Measurements from ENCODE around the gene C6orf58. TPM values are rescaled to one million over a fixed set of nuclear protein-coding genes. Genes with fewer than 3 reads are reported as not detected.

Gene C6orf58
- total RNA-seq, 1 experiment from 2014 or later = not detected

DNA sequence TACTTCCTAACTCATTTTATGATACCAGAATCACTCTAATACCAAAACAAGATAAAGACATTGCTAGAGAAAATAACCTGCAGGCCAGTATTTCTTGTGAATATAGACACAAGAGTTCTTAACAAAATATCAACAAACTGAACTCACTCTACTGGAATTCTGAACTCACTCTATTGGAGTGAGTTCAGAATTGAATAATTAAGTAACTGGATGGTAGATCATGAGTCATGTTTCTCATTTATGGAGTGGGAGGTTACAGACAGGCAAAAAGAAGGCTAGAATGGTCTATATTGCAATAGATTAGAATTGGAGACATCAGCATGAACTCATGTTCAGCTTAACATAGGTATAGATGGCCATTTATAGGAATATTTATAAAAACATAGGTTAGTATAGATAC lies 26.6 kb upstream of the C6orf58 start:
- H3K4me1 ChIP-seq (ENCODE audit: control insufficient read depth, insufficient read depth, low read length) = no peaks in the 10 kb centered on the region
- TF ChIP-seq POLR2AphosphoS5 (IDR thresholded peaks at IDR 0.05; ENCODE audit: low read depth, low read length) (no peak), TCF7L2 (IDR thresholded peaks at IDR 0.05; ENCODE audit: low read depth, low read length) (no peak), CTCF (IDR thresholded peaks at IDR 0.05) (no peak), SIN3A (IDR thresholded peaks at IDR 0.05; ENCODE audit: borderline replicate concordance, insufficient read depth, low read depth, low read length) (no peak)
- TF ChIP-seq, protein P1, sequence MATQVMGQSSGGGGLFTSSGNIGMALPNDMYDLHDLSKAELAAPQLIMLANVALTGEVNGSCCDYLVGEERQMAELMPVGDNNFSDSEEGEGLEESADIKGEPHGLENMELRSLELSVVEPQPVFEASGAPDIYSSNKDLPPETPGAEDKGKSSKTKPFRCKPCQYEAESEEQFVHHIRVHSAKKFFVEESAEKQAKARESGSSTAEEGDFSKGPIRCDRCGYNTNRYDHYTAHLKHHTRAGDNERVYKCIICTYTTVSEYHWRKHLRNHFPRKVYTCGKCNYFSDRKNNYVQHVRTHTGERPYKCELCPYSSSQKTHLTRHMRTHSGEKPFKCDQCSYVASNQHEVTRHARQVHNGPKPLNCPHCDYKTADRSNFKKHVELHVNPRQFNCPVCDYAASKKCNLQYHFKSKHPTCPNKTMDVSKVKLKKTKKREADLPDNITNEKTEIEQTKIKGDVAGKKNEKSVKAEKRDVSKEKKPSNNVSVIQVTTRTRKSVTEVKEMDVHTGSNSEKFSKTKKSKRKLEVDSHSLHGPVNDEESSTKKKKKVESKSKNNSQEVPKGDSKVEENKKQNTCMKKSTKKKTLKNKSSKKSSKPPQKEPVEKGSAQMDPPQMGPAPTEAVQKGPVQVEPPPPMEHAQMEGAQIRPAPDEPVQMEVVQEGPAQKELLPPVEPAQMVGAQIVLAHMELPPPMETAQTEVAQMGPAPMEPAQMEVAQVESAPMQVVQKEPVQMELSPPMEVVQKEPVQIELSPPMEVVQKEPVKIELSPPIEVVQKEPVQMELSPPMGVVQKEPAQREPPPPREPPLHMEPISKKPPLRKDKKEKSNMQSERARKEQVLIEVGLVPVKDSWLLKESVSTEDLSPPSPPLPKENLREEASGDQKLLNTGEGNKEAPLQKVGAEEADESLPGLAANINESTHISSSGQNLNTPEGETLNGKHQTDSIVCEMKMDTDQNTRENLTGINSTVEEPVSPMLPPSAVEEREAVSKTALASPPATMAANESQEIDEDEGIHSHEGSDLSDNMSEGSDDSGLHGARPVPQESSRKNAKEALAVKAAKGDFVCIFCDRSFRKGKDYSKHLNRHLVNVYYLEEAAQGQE (IDR thresholded peaks at IDR 0.05; ENCODE audit: insufficient read depth in 1 of 2, low read depth in 2 of 2, low read length in 1 of 2) = no peak
- H3K4me3 ChIP-seq (ENCODE audit: low read depth in 2 of 2, low read length in 2 of 2) = no peak overlapping the region
- ATAC-seq = no peak
- in situ Hi-C loops (cut with HindIII; ENCODE audit: low pct_unique_long_range_greater_than_20kb, low sequenced_read_pairs) = no loop called here
- ChIA-PET CTCF (no interaction called here), POLR2A (no interaction called here)
- BruUV-seq (replicated peaks) = no TSS peak
- no peaks in the 10 kb centered on the region for H3K36me3 ChIP-seq (ENCODE audit: control insufficient read depth, insufficient read depth, low read length)
- no peaks in the 10 kb centered on the region for H3K9me3 ChIP-seq (ENCODE audit: control insufficient read depth, insufficient read depth, low read depth, low read length)
- intact Hi-C loops (cut with micrococcal nuclease; ENCODE audit: unreplicated experiment) = no loop called here
- H3K27me3 ChIP-seq (ENCODE audit: control insufficient read depth, insufficient read depth, low read length) = peaks cover 6% of the 10 kb centered on the region
- no peak overlapping the region for H3K27ac ChIP-seq (ENCODE audit: low read length)
- no peak for DNase-seq (ENCODE audit: low read depth, low spot score)

DNA sequence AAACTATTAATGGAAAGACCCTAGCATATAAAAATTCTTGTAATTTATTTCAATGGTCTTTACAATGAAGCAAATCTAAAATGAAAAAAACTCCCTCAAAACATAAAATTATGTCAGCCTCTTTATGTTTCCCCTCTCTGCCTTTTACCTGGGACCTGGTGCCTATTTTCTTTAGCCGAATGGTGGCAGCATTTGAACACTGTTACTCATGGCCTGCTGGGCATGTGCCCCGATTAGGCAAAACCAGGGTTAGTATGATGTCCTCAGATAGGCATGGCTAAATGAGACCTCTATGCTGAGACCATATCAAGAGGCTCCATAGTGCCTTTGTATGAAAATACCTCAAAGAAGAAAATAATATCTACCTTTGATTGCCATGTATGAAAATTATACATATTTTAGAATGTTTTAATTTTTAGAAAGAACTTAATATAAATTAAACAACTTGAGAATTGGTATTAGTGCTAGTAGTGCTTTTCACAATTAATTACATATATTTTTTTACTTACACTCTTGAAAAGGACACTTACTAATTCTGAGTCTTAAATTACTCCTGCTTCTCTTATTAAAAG lies 22.5 kb upstream of the C6orf58 start:
- TF ChIP-seq CTCF (IDR thresholded peaks at IDR 0.05) = peak; percentile 78
- TF ChIP-seq, protein P1 (IDR thresholded peaks at IDR 0.05; ENCODE audit: insufficient read depth in 1 of 2, low read depth in 2 of 2, low read length in 1 of 2) = no peak
- Histone ChIP-seq H3K4me1 (ENCODE audit: control insufficient read depth, insufficient read depth, low read length) (no peaks in the 10 kb centered on the region), H3K4me3 (ENCODE audit: low read depth in 2 of 2, low read length in 2 of 2) (no peak overlapping the region), H3K27ac (ENCODE audit: low read length) (no peak overlapping the region), H3K36me3 (ENCODE audit: control insufficient read depth, insufficient read depth, low read length) (no peaks in the 10 kb centered on the region), H3K27me3 (ENCODE audit: control insufficient read depth, insufficient read depth, low read length) (peaks cover 2% of the 10 kb centered on the region; the same call in 1 of the 2 replicates), H3K9me3 (ENCODE audit: control insufficient read depth, insufficient read depth, low read depth, low read length) (no peaks in the 10 kb centered on the region)
- in situ Hi-C loops (cut with HindIII; ENCODE audit: low pct_unique_long_range_greater_than_20kb, low sequenced_read_pairs) = no loop called here
- ChIA-PET CTCF (no interaction called here), POLR2A (no interaction called here)
- DNase-seq (ENCODE audit: low read depth, low spot score) (no peak), ATAC-seq (peak; percentile 93)
- intact Hi-C loops (cut with micrococcal nuclease; ENCODE audit: unreplicated experiment) = loop anchor here (2.0 kb wide), 1 partner anchor 88 kb away; no protein-coding TSS in a partner anchor
- no TSS peak for BruUV-seq (replicated peaks)
